Iris pigment epithelial cell (primary cell): ENCODE measurements around the gene TP53.

Experiments used
- DNase-seq: peaks from one replicate; pipeline ENCODE4 v3.0.0-alpha.2; 2011; ENCODE audit warnings: low read depth

The TP53 gene

GRCh38 chr17:7687072-7687907 lies at the start of gene TP53:
TP53 (minus strand) TSS chr17:7687490; CDS start chr17:7676594, 10,896 bp downstream.
- peak; percentile 90 for DNase-seq

DNA sequence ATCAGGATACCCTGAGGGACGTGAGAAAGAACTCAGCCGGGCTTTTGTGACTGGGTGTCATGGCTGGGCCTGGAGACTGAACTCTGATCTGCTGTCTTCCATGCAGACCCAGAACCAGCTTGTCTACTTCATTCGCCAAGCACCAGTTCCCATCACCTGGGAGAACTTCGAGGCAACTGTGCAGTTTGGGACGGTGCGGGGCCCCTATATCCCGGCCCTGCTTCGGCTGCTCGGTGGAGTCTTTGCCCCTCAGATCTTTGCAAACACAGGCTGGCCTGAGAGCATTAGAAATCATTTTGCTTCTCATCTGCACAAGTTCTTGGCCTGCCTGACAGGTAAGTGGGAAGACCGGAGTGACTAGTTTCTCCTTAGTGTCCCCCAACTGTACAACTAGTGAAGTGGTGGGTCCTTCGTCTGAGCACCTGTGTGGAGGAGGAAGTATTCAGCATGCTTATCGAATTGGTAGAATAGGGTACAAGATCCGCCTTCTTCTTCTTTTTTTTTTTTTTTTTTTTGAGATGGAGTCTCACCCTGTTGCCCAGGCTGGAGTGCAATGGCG lies 45.8 kb upstream of the TP53 start:
- DNase-seq, result no peak

DNA sequence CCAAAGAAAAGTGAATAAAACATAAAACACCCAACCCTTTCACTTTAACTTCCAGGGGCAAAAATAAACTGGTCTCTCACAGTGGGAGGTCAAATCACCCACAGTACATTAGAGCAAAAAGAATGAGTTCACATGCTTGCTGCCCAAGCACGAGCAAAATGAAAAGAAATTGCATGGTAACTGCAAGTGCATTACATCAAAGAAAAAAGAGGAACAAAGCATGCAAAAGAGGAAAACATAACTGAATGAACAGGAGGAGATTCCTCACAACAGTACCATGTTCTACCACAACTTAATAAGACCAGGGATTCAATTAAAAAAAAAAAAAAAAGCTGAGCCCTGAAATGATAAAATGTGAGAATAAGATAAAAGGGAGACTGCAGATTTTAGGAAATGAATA lies 42.5 kb upstream of the TP53 start:
- no peak for DNase-seq

- DNase-seq, result no peak
Measured at GRCh38 chr17:7727886-7728285, 40.6 kb upstream of the TP53 start.

DNA sequence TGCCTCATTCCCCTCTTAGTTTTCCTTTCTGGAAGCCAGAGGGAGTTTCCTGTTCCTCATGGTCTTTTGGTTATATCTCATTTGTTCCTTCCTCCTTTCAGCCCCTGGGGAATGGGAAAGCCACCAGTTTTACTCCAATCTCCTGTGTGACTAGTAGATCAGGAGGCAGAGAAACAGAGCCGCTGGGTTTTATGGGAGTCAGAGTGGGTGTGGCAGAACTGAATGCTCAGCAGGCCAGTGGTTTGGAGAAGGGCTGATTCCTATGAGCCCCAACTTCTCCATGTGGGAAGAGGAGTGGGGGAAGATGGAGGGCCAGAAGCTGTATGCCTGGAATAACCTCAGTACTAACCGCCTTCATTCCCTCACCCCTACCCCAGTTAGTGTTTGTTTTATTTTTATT lies 34.3 kb upstream of the TP53 start:
- DNase-seq, result no peak

DNA sequence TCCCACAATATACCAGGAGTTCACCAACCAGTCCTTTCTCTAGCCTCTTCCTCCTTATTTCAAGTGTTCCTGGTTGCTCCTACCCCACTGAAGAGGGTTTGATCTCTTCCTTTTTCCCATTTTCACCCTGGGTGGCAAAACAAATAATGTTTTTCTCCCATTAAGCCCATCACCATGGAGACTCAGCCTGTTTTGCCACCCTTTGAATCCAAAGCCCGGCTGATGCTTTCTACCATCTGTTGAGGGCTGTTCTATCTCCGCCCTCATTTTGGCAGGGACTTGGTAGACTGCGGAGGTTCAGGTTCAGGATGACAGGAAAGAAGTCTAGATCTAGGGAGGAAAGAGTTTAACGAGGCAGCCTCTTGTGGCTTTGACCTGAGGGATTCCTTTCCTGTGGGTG lies 32.8 kb upstream of the TP53 start:
- DNase-seq, result no peak

DNA sequence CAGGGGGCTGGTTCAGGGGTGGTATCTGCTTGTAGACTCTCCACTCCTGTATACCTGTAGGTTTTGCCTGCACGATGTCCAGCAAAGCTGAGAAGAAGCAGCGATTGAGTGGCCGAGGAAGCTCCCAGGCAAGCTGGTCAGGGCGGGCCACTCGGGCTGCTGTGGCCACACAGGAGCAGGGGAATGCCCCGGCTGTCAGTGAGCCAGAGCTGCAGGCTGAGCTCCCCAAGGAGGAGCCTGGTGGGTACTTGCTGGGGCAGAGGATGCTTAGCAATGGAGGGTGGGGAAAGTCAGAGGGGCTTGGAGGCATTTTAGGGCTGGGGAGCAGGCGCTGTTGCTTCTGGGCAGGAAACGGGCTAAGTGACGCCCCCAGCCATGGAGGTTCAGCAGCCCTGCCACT lies 32.4 kb upstream of the TP53 start:
- DNase-seq, result no peak

DNA sequence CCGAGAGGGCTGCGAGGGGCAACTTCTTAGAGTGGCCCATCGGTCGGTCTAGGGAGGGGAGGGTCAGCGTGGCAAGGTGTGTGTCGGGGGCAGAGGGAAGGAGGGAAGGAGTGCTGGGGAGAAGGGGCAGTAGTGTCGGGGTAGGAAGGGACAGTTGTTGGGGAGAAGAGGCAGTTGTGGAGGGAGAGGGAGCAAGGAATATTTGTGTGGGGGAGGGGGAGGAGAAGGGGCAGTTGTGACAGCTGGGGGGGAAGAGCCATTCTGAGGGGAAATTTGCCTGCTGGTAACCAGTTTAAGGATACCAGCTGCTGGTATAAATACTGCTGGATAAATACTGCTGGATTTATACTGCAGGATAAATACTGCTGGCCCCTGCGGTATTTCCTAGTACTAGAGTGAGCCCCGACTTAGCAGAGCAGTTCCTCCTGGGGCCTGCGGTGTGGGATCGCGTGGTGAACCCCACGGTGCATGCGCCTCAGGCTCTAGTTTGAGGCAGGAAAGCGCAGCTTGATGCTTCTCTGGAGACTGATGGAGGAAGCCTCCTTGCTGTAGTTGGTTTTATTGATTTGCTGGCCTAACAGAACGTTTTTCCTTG lies 30.6 kb upstream of the TP53 start:
- DNase-seq, result peak; percentile 52

DNA sequence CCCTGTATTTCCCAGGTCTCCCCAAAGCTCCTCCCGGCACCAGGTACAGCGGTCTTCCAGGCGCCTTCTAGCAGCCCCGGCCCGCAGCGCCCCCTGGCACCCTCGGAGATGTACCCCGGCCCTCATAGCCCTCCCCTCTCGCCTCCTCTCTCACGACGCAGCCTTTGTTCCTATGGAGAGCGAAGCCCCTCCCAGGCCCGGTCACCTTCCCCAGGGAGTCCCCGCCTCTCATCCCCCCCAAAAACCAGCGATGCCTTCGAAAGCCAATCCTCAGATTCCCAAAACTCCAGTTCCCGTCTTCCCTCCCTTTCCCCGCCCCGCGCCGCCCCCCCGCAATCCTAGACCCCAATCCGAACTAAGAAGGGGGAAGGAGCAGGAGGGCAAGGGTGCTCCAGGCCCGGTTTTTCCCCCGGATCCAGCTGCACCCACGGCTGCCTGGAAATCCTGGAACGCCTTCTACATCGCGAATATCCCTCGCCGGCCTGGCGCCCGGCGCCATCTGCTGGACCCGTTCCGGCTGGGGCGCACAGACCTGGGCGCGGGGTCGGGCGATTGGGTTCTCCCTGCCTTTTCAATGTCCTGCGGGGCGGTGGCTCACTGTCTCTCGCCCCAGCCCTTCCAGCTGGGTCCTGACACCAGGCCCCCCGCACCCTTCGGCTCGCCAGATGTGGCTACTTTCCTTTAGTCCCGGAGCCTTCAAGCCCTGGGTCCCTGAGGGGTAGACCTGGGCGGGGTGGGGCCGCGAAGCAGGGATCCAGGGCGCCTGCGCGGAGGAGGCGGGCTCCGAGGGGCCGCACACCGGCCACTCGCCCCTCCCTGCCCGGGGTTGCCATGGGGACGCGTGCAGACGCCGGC lies 29.8 kb upstream of the TP53 start, which contains the start of gene DNAH2:
Gene DNAH2 (plus strand): TSS at position 844 of the 855 bp plus-strand sequence. CDS start 1,991 bp downstream, outside the sequence.
- DNase-seq, result peak; percentile 78

DNA sequence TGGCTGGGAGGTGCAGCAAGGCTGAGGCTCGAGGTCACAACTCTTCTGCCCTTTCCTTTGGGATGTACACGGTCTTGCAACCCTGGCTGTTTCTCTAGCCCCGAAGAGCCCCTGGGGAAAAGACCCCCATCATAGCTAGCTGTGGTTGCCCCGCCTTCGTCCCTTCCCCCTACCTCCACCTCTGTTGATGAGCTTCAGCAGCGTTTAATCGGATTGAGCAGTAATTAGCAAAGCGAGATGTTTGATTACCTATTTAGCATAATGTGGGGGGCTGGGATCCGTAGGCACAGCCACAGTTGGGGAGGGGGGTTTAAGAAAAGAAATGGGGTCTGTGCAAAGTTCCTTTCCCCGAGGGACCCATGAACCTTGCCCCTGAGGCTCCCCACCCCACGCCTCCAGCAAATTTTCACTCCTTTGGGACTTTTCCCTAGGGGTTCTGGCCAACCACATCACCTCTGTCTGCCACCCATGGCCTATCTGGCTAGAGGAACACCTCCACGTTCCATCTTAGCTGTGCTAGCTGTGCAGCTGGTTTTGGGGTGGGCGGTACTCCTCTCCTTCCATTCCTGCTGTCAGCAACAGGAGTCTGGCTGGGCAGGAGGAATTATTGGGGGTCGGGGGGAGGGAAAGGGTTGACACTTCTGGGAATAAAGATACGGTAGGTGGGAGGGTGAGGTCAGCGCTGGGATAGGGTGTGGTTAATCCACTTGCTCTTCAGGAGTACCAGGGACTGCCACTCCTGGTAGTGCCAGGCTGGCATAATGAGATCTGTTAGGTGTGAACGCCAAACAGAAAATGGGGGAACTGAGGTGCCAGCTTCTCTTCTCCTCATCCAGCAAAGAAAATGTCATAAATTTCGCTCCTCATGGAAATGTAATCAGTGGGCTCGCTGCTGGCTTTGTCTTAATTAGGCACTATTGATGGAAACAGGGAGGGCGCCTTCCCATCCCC lies 28.9 kb upstream of the TP53 start:
- no peak for DNase-seq

DNA sequence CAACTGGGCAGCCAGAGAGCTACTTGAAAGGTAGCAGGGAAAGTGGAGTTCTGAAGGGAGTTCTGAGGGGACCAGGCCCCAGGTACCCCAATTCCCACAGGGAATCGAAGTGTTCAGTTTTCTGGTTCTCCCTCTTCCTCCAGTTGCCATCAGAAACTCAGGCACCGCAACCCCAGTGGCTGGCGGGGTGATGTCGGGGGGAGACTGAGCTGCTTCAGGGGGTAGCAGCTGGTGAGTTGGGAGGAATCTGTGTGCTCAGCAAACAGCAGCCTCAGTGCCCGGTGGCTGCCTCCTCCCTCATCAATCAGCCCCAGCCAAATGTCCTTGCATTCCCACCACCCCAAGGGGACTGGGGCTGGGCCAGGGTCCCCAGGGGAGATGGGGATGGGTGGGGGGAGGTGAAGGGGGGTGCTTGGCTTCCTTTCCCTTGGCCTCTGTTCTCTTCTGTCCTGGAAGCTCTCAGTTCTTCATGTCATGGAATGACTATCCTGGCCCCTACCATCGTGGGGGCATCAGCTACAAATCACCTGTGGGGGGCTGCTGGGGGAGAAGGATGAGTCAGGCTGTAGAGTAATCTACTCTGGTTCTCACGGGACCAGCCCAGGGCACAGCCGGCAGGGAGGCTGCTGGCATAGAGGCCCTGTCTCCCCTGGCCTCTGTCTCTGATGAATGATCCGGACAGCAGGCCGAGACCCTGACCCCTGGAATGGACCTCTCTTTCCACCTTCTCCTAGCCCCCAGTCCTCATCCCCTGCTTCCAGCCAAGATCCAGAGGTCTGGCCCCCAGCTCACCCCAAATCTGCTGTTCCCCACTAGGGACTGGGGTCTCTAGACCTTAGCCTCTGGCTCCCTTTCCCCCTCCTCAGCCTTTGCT lies 27.7 kb upstream of the TP53 start:
- no peak for DNase-seq

DNA sequence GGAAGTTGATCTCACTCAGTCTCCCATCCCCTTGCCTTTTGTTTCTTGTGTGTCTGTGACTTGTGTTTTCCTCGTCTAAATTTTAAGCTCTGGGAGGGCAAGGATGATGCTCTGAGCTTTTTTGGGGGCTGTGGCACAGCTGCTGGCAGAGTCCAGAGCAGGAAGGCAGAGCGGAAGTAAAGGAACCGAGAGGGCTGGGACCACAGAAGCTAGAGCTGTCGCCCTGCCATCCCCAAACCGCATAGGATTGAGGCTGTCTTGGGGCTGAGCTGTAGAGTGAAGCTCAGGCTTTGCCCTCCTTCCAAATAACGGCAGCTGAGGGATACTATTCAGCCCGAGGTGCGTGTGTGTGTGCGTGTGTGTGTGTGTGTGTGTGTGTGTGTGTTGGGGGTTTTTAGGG lies 26.5 kb upstream of the TP53 start:
- no peak for DNase-seq

GRCh38 chr17:7712111-7712771 lies 25.0 kb upstream of the TP53 start:
- no peak for DNase-seq

DNA sequence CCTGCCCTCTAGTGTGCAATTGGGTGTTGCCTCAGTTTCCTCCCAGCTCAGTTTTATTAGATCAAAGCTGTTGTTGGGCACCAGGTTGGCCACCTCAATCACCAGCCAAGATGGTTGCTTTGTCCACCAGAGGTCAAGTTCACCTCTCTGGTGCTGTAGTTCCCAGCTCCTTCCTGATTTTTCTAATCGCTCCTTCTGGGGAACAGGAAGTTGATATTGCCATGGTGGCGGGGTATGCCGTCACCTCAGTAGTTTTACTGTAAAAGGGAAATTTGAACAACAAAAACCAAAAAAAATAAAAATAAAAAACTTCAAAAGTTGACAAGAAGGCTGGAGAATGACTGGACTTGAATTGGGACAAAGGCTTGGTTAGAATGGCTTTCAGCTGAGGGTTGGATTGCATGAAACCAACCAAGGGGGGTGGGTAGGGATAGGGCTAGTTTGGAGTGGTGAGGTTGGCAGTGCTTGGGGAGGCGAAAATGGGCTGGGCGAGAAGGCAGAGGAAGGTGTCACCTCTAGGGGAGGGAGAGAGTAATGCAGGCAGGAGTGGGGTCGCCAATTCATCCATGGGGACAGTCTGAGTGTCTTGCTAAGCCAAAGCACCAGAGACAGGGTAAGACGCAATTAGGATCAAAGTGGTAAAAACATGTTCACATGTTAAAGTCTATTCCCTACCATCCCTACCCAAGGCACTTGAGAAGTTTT lies 23.9 kb upstream of the TP53 start:
- DNase-seq, result no peak

DNA sequence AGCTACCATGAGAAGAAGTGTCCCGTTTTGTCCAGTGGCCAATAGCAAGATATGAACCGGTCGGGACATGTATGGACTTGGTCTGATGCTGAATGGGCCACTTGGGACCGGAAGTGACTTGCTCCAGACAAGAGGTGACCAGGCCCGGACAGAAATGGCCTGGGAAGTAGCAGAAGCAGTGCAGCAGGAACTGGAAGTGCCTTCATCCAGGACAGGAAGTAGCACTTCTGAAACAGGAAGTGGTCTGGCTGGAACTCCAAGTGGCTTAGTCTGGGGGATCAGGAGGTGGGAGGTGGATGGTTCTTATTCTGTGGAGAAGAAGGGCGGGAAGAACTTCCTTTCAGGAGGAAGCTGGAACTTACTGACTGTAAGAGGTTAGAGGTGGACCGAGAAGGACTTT lies 23.0 kb upstream of the TP53 start:
- DNase-seq, result no peak

- DNase-seq, result no peak
Measured at GRCh38 chr17:7709031-7709430, 21.7 kb upstream of the TP53 start.

GRCh38 chr17:7707858-7708750 lies 20.8 kb upstream of the TP53 start:
- DNase-seq, result no peak

DNA sequence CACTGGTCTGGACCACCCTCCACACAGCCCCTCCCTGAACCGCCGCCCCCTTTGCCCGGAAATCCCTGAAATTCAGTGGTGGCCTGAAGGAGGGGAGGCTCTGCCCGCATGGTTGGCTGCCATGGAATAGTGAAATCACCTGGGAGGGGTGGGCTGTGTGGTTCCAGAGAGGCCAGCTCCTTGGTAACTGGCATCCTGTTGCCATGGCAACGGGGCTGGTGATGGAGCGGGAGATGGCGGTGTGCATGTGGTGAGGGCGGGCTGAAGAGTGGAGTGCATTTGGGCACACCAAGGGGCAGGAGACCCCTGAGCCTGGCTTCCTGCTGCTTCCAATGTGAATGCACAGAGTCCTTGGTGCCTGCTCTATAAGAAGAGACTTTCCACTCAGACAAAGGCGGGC lies 20.2 kb upstream of the TP53 start:
- no peak for DNase-seq
